GM18858 (cell line): ENCODE results near the gene IGDCC3.

Experiments used
- ATAC-seq: cut with Tn5 transposase; IDR thresholded peaks from one replicate; pipeline ENCODE4 v1.9.1; 2021; ENCODE audit not compliant: unreplicated experiment

The IGDCC3 gene

DNA sequence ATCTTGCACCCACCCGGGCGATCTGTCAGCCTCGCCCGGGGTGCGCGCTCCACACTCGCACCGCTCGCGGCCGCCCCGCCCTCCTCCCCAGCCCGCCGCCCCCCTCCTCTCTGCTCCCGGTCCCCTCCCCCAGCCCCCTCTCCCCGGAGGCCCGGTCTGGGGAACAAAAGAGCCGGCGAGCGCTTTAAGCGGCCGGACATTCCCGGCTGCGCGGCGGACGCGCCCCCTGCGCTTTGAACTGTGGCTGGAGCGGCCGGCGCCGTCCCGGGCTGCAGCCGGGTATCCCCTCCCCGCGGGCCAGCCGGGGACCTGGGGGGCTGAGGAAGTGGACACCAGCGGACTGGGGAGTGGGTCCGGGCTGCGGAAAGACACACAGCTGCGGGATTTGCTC lies at the start of gene IGDCC3:
IGDCC3 (minus strand) TSS at position 27 of the 391 bp plus-strand sequence. CDS start 214 bp downstream, outside the sequence.
- ATAC-seq = no peak

DNA sequence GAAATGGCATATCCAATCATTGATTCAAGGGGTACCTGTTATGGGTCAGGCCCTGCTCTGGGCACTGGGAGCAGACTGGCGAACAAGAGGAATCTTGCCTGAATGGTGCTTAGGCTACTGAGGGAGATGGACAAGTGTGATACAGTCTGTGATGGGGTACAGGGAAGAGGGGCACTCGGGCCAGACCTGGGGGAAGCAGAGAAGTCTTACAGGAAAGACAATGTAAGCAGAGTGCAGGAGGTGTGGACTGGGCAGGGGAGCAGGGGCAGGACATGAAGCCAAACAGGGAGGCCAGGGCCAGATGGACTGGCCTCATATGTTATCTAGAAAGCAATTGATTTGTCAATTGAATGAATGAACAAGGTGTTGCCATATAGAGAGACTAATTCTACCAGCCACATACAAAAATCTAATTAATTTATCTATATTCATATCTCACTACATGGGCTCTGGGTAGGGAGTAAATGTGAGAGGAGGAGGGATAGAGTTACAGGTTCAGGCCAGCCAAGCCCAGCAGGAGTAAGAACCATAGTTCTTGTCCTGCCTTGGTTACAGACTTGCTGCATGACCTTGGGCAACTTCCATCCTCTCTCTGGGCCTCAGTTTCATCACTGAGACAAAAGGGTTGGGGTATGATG lies 48.5 kb upstream of the IGDCC3 start:
- no peak for ATAC-seq

DNA sequence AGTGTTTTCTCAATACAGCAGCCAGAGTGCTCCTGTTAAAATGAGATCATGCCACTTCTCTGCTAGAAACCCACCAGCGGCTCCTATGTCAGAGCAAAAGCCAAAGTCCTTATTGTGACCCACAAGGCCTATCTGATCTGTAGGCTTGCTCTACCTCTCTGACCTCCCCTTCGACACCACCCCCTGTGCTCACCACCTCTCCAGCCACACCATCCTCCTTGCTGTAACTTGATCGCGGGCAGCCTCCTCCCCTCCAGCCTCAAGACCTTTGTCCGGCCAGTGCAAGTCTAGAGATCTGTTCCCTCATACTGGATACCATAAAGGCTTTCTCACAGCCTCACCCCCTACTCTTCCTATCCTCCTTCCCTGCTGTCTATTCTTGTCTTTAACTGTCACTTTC lies 46.9 kb upstream of the IGDCC3 start:
- ATAC-seq = no peak

DNA sequence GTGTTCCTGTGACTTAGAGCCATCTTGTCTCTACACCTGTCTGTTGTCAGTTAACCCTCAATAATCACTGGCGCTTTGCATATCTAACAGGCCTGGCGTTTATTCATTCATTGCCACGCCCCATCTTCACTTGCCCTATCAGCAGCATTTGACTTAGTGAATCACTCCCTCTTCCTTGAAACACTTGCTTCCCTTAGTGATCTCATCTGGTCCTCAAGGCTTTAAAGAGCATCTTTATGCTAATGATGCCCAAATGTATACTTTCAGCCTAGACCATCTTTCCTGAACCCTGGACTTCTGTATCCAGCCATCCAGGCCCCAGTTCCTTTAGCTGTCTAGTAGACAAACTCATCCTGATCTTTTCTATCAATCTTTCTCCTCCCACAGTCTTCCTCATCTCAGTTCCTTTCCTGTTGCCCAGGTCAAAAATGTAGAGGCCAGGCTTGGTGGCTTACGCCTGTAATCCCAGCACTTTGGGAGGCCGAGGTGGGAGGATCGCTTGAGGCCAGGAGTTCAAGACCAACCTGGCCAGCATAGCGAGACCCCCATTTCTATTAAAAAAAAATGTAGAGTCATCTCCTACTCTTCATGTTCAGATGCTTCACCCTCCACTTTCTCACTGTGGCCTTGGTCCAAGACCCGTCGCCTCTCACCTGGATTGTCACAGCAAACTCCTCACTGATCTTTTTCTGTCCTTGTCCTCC lies 46.3 kb upstream of the IGDCC3 start:
- ATAC-seq = no peak

DNA sequence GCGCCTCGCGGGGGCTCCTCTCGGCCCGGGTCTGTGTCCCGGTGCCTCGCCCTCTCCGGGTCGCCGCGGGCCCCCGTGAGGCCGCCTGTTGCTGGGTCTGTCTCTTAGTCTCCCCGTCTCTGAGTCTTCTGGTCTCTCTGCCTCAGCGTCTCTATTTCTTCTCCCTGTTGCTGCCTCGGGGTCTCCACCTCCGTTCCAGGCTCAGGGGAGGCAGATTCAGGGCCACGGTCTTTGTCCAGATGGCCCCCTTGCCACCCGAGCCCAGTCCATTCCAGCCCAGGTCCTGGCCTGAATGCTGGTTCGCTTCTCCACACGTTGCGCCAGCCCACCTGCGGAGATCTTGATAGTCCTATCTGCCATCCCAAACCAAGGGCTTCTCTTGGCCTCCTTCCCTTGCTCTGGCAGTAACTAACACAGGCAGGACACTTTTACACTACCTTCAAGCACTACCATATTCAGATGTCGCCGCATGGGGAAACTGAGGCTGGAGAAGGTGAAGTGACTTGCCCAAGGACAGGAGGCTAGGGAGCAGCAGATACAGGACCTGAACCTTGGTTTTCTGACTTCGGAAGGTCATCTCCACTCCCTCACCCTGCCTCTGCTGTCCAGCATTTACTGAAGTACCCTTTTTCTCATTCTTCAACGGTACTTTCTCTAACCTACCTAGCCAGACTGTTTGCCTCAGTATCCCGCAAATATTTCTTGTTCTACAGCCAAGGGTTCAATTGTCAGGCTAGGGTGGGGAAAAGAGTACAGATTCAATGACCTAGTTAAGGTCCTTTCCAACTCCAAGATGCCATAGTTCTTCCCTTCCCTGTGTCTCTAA lies 45.6 kb upstream of the IGDCC3 start:
- ATAC-seq = no peak

DNA sequence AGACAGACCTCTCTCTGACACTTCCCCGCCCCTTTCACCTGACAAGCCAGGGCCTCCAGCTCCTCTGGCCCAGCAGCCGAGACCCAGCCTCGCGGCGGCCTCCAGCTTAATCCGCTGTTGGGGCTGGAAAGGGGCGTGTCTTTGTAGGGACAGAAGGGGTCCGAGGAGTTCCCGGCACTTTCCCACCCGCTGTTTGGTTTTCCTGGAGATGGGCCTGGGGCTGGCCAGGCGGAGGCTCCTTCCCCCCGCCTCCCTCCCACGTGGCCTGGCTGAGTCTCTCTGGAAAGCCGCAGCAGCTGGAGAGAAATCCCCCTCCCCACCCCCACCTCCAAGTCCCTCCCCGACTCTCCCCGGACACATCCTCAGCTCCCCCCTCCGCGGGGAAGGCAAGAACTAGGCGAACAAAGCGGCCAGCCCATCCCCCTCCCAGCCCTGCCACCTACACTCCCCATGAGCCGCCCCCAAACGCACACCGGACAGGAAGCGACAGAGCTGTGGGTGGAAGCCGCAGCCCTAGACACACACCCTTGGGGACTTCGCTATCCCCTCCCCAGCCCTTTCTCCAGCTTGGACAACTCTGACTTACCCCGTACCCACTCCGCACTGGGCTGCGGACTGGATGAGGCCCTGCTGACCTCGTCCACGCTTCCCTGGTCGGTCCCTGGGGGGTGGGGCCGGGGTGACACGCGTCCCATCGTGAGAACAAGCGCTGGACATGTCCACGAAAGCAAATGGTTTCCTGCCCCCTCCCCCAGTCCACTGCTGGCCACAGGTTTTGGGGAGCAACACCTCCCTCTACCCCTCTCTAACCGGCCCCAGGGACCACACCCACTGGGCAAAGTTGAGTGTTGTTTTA lies 43.8 kb upstream of the IGDCC3 start:
- no peak for ATAC-seq

DNA sequence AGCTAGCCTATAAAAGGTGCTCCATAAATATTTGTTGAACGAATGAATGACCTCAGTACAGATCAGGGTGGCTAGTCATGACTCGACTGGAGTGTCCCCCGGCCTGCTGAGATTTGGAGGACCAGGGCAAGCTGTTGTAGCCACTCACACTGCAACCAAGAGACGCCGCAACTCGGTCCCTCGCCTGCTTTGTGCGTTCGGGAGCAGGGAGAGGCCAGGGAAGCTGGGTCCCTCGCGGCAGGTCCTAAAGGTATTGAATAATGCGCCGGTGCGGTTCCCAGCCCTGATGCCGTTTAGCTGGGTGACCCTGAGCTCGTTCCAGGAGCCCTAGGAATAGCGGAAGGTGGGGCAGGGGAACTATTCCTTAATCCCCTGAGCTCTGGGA lies 43.2 kb upstream of the IGDCC3 start:
- ATAC-seq = no peak

DNA sequence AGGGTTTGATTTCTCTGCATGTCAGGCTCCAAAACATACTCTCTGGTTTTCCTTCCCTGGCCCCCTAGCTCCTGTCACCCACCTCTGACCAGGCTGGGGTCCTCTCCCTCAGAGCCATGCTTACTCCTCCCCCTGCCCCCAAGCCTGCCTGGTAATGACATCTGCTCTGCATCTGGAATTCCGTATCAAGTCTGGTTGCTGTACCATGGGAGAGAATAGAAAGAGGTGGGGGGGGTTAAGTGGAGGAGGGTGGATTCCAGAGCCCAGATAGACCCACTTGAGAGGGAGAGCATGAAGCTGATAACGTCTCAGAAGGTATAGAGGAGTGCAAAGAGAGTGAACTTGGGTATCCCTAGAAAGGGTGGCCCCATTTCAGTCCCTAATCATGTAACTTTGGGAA lies 40.8 kb upstream of the IGDCC3 start:
- ATAC-seq = no peak

DNA sequence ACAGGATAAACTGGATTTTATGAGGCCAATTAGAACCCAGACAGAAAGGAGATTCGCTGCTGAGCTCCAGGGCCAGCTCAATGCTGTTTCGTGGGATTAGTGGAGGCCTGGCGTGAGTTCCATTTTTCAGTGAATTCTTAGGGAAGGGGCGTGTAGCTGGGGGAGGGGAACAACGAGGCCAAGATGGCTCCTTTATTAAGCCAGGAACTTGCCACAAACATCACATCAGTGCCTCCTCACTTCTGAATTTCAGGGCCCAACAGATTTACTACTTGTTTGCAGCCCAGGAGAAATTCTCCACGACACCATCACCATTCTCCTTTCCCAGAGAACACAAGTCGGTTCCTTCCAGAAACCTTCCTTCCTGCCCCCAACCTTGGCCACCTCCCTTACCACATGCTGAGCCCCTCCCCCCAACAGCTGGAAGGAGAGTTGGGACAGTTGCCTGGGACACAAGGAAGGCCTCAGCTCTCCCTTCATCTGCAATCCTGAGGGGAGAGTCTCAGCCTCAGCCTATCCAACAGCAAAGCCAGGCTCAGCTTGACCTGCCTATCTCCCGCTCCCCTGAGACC lies 39.1 kb upstream of the IGDCC3 start:
- ATAC-seq = no peak

DNA sequence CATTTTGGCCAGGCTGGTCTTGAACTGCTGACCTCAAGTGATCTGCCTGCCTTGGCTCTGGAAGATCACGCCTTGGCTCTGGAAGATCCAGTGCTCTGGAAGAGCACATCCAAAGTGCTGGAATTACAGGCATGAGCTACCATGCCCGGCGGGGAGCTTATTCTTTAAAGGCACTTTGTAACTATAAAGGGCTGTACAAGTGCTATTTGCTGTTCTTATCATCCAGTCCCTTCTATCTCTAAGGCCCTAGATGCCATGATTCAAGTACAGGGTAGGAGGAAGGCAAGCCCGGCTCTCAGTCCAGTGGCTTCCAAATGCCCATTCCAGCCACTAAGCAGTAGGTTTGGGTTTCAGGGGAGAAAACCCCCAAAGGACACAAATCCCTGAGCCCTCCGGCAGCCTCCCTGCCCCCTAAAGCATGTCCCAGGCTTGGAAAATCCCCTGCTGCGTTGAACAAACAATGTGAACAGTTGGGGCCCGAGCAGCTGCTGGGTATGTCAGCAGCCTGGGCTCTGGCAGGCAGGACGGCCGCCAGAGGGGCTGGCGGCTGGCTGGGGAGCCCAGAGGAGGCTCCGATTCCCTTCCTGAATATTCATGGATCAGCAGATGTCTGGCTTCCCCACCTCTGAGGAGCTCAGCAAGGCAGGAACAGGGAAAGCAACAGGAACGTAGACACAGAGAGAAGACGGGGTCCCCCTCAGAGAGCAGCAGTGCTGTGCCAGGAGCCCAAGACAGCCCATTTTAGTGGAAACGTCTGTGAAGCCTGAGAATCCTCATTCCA lies 37.2 kb upstream of the IGDCC3 start:
- no peak for ATAC-seq

DNA sequence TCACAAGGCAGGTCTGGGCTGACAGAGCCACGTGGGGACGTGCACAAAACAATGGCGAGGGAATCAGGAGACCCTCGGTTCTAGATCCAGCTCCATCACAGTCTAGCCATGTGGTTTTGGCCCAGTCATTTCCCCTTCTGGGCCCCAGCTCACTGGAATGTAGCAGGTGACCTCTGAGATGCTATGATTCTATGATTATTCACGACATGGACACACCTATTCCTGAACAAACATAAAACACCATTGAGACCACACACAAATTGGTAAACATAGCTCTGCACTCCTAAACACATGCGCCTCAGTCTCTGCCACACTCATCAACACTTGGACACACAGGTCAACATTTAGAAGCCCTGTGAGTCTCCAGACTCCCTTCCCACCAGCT lies 36.0 kb upstream of the IGDCC3 start:
- no peak for ATAC-seq

DNA sequence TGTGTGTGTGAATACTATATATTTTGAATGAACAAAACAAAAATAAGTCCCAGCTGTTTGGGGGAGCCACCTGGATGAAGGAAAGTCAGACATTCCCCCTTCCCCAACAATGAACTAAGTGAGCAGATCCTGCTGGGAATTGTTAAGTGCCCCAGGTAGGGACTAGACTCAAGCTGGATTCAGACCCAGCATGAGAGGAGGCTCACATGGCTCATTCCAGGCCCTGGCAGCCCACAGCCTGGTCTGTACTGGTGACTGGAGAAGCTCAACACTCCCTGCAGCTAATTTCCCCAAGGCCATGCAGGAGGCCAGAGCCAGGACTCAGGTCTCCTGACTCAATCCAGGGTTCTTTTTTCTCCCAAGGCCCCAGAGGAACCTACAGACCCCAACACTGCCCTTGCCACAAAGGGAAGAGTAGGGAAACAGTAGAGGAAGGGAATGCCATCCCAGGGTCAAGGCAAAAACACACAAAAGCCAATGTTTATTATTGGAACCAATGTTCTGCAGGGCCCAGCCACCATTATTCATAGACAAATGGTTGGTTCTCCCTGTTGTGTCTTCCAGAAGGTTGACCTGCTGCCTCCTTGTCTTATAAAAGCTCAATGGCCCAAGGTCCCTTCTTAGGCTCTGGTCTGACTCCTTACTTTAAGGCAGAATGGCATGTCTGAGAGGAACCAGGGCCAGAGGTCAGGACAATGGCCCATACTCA lies 35.4 kb upstream of the IGDCC3 start:
- ATAC-seq = no peak

DNA sequence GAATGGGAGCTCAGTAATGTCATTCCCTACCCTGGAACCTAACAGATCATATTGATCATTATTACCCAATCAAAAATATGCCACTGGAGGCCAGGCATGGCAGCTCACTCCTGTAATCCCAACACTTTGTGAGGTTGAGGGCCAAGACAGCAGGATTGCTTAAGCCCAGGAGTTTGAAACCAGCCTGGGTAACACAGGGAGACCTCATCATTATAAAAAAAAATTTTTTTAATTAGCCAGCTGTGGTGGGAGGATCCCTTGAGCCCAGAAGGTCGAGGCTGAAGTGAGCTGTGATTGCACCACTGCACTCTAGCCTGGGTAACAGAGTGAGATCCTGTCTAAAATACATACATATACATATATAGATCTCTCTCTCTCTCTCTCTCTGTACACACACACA lies 34.8 kb upstream of the IGDCC3 start:
- ATAC-seq = no peak

DNA sequence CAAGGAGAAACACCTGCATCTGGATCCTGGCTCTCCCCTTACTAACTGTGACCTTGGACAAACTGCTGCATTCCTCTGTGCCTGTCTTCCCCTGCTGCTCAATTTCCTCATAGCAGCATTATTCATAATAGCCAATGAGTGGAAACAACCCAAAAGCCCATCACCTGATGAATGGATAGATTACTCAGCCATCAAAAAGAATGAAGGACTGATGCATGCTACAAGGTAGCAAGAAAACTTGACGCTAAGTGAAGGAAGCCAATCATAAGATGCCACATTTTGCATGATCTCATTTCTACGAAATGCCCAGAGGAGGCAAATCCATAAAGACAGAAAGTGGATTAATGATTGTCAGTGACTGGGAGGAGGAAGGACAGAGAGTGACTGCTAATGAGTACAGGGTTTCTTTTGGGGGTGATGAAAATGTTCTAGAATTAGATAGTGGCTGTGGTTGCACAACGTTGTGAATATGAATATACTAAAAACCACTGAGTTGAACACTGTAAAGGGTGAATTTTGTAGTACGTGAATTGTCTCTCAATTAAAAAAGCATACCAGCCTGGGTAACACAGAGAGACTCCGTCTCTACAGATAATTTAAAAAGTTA lies 33.8 kb upstream of the IGDCC3 start:
- ATAC-seq = no peak

DNA sequence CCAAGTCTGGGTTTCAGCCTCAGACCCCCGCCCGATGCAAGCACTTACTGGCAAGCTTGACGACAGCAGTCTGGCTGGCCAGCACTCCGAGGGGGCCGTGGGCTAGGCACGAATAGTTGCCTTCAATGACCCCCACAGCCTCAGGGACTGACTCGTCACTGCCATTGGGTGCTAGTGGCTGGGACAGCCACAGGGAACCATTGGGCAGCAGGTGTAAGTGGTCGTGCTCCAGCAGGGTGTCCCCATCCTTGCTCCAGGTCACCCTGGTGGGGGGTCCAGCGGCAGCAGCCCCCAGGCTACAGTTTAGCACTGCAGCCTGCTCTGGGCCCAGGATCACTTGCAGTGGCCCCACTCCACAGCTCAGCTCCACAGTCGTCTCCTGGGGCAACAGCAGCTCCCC lies 33.2 kb upstream of the IGDCC3 start:
- ATAC-seq = no peak

DNA sequence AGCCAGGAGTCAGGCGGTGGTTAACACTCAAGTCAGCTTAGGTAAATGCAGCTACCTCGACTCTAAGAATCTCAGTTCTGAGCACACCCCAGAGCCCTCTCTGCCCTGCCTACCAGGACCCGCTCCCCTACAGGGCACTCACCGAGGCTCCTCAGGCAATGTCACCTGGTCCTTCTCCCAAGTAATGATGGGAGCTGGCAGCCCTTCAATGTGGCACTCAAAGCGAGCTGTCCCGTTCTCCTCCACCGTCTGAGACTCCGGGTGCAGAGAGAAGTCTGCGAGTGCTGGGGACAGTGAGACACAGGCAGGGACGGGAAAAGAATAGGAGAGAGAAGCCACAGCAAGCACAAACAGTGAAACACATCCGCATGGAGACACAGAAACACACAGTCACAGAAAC lies 32.2 kb upstream of the IGDCC3 start:
- no peak for ATAC-seq

DNA sequence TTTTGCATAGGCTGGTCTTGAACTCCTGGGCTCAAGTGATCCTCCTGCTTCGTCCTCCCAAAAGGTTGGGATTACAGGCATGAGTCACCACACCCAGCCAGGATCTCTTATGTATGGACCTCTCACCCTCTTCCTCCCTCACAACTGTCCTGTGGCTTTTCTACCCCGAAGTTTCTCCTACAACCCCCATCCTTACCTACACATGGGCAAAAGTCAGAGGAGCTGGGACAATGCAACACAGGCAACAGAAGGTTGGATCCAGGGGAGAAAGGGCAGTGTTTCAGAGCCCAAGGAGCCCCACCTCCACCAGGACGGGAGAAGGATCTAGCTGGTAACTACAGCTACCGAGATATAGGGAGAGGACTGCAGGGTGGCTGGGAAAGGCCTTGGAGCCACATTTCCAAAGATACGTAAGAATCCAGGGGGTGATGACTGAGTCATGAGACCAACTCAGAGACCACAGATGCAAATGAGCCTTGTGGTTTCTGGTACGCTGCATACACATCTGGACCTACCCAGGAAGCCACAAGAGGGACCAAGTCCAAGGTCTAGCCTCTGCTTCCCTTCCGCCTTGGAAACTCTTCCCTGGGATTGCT lies 31.3 kb upstream of the IGDCC3 start:
- no peak for ATAC-seq

DNA sequence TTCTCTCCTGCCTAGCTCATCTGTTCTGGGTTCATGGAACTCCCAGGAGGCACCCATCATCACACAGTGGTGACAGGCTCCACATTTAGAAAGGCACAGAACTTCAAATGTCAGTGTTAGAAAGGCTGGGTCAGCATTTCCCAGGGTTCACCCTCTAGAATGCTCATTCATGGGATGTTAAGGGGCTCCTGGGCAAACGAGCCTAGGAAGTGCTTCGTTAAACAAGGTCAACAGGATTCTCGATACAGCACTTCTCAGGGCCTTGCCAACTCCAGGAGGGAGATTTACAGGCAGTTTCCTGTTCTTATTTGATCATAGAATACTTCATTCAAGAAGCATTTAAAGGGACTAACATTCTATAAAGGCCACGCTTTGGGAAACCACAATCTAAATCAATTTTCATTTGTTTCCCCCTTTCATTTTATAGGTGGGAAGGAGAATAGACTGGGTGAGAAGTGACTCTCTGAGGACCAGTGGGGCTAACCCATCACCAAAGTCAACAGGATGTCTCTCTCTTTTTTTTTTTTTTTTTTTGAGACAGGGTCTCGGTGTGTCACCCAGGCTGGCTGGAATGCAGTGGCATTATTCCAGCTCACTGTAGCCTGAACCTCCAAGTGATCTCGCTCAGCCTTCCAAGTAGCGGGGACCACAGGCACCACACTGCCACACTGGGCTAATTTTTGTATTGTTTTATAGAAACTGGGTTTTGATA lies 30.7 kb upstream of the IGDCC3 start:
- no peak for ATAC-seq
